ENCODE data around the gene CDC14B. TPM values are rescaled to one million over a fixed set of nuclear protein-coding genes. Genes with fewer than 3 reads are reported as not detected.

Gene CDC14B
- total RNA-seq: 1.7 and 2.8 TPM in 2 replicates

DNA sequence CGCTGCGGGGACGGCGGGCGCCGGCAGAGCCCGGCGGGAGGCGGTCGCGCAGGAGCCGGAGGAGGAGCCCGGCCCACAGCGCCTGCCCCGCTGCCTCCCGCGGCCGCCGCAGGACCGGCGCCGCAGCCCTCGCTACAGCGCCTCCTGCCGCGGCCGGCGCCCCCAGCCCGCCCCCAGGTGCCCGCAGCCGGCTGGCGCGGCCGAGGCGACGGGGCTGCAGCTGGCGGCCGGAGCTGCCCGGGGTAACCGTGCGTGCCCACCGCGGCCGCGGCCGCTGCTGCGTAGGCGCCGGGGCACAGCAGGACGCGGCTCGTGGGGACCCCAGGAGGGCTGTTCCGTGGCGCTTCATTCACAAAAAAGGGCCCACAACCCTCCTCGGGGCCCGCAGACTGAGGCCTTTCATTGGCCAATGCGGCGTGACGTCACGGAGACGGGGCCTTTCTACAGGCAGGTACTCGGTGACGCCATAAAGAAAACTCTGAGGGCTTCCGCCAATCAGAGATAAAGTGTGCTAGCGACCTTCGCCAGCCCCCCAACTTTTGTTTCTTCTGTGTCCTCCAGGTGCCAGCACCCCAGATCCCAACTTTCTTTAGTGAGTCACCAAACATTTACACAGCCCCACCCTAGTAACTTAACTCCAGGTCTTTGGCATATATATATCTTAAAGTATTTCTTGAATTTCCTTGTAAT, at the start of gene CDC14B:
CDC14B (minus strand) TSS at position 353 of the 690 bp plus-strand sequence. CDS start 465 bp downstream, outside the sequence.

DNA sequence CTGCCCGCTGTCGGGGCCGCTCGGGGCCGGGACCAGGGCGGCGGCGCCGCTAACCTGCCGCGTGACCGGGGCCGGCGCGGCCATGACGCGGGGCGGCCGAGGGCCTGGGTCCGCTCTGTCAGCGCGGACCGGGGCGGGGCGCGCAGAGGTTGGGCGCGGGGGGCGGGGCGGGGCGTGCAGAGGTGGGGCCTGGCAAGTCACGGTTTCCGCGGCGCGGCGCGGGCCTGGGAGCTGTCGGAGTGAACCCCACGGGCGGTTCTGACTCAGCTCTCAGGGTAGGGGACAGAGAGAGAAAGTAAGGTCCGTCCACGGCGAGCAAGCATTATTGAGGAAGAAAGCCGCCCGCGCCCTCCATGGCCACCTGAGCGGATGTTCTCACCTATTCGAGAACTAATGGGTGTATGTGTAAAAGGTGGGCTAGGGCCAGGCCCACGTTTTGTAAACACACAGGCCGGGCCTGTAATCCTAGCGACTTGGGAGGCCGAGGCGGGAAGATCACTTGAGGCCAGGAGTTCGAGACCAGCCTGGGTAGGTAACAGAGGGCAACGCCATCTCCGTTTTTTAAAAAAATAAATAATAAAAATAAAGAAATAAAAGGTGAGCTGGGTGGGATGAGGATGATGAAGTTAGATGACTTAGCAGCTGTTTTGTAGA, 35.7 kb upstream of the CDC14B start, which contains the start of gene PRXL2C:
PRXL2C (minus strand) TSS at position 120 of the 654 bp plus-strand sequence; CDS start at position 84, 36 bp downstream.

Other genes with a start within 250 kb of the CDC14B start
- gene SLC35D2, start 236.1 kb downstream of the CDC14B start, total RNA-seq: 26.3 and 28.9 TPM in 2 replicates
- 9.4 and 10.2 TPM in 2 replicates for gene ZNF367, start 201.5 kb downstream of the CDC14B start, total RNA-seq
- 11.7 and 13.3 TPM in 2 replicates for gene HABP4, start 169.7 kb downstream of the CDC14B start, total RNA-seq
- 19.4 and 22.9 TPM in 2 replicates for gene PRXL2C, start 35.5 kb upstream of the CDC14B start, total RNA-seq
- gene ZNF510, start 158.2 kb upstream of the CDC14B start, total RNA-seq: 4.3 TPM in 2 replicates
- gene ZNF782, start 234.7 kb upstream of the CDC14B start, total RNA-seq: 1.4 and 70.8 TPM in 2 replicates

Data from mammary microvascular endothelial cell (primary cell).